SK-N-SH treated with all-trans-retinoic acid at 6 μM for 48 hours (cell line): Measurements from ENCODE around the gene CGB2.

Source experiments
- ESRRG ChIP-seq: fragments of 250-450 bp; sonication (Bioruptor Pico); IDR thresholded peaks from 2 replicates; pipeline ENCODE4 v1.6.1; 2021; ENCODE audit warnings: mild to moderate bottlenecking
- OSR1 ChIP-seq: fragments of 250-450 bp; sonication (Bioruptor Pico); IDR thresholded peaks from 2 replicates; pipeline ENCODE4 v1.8.0; 2022; ENCODE audit warnings: moderate library complexity, mild to moderate bottlenecking, inconsistent platforms
- PATZ1 ChIP-seq: fragments of 250-450 bp; sonication (Bioruptor Pico); IDR thresholded peaks from 2 replicates; pipeline ENCODE4 v1.8.0; 2020; ENCODE audit warnings: mild to moderate bottlenecking, moderate library complexity, borderline replicate concordance
- POU6F1 ChIP-seq: fragments of 250-450 bp; sonication (Bioruptor Pico); IDR thresholded peaks from 2 replicates; pipeline ENCODE4 v1.8.0; 2021; ENCODE audit warnings: low read depth, mild to moderate bottlenecking, moderate library complexity, borderline replicate concordance
- PPARA ChIP-seq: fragments of 250-450 bp; sonication (Bioruptor Pico); IDR thresholded peaks from 2 replicates; pipeline ENCODE4 v1.5.0; 2020; ENCODE audit warnings: mild to moderate bottlenecking, borderline replicate concordance
- TCF4 ChIP-seq: fragments of 250-450 bp; sonication (Bioruptor Pico); IDR thresholded peaks from 2 replicates; pipeline ENCODE4 v1.8.0; 2021; ENCODE audit warnings: mild to moderate bottlenecking, moderate library complexity, borderline replicate concordance
- TOX ChIP-seq: fragments of 250-450 bp; sonication (Bioruptor Pico); IDR thresholded peaks from 2 replicates; pipeline ENCODE4 v1.8.0; 2021; ENCODE audit warnings: mild to moderate bottlenecking, moderate library complexity, borderline replicate concordance
- TSHZ2 ChIP-seq: fragments of 250-450 bp; sonication (Bioruptor Pico); IDR thresholded peaks from 2 replicates; pipeline ENCODE4 v1.5.0; 2020; ENCODE audit warnings: mild to moderate bottlenecking, moderate library complexity
- ZC3H10 ChIP-seq: fragments of 250-450 bp; sonication (Bioruptor Pico); IDR thresholded peaks from 2 replicates; pipeline ENCODE4 v1.5.1; 2021; ENCODE audit warnings: mild to moderate bottlenecking, moderate library complexity
- ZNF565 ChIP-seq: fragments of 450-650 bp; formaldehyde crosslinking; conservative IDR thresholded peaks from 2 replicates; pipeline ENCODE4 v1.5.0; 2020; ENCODE audit warnings: low read depth, mild to moderate bottlenecking, moderate library complexity
- ZNF70 ChIP-seq: fragments of 450-650 bp; formaldehyde crosslinking; IDR thresholded peaks from 2 replicates; pipeline ENCODE4 v1.5.0; 2020; ENCODE audit warnings: mild to moderate bottlenecking, moderate library complexity

- no peak for TF ChIP-seq ZNF70 (CRISPR knock-in tag)
- no peak for TF ChIP-seq ESRRG (CRISPR knock-in tag)
- TF ChIP-seq PATZ1 (CRISPR knock-in tag), result no peak
- no peak for TF ChIP-seq TSHZ2
- TF ChIP-seq ZC3H10 (CRISPR knock-in tag), result no peak
- TF ChIP-seq PPARA (CRISPR knock-in tag), result no peak
- TF ChIP-seq TCF4, result no peak
- TF ChIP-seq ZNF565 (CRISPR knock-in tag), result no peak
- no peak for TF ChIP-seq TOX (CRISPR knock-in tag)
- TF ChIP-seq POU6F1 (CRISPR knock-in tag), result no peak
- TF ChIP-seq OSR1 (CRISPR knock-in tag), result no peak
Measured at GRCh38 chr19:48990400-48990799, 41.3 kb upstream of the CGB2 start.
